ENCODE measurements around the gene HEYL.

Gene HEYL

DNA sequence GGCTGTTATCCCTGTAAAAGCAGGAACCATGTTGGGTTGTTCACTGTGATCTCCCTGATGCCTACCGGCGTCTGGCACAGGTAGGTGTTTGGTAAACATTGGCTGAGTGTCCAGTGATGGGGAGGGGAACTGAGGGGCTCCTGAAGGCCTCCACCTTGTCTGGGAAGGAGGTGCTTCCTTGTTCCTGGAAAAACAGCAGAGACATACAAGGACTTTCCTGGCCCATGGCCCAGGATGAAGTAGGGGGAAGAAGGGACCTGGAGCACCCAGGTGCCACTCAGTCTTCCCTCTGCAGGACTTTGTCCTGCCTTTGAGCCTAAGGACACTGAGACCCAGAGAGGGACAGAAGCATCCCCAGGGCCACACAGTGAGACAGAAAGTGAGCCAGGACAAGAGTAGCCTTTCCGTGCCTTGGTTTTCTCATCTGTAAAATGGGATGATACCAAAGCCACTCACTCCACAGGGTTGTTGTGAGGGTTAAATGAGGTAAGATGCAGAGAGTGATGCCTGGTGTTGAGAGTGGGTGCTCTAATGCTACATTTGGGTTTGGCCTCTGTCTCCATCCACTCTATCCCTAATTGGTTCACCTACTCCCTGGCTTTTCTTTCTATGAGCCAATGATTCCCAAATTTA, 6.1 kb upstream of the HEYL start:
- H3K36me3 Mint-ChIP-seq (ENCODE audit: low read depth), result no peaks in the 10 kb centered on the region
- no peak for DNase-seq
- H3K27ac Mint-ChIP-seq, result peak overlapping the region; percentile 77
- peaks cover 9% of the 10 kb centered on the region for H3K27me3 Mint-ChIP-seq (ENCODE audit: low read depth, poor library complexity)
- no peak for TF ChIP-seq CTCF (IDR thresholded peaks at IDR 0.05)
- peaks cover 51% of the 10 kb centered on the region for H3K4me1 Mint-ChIP-seq
- no peak overlapping the region for H3K4me3 Mint-ChIP-seq
- H3K9me3 Mint-ChIP-seq, result no peaks in the 10 kb centered on the region

DNA sequence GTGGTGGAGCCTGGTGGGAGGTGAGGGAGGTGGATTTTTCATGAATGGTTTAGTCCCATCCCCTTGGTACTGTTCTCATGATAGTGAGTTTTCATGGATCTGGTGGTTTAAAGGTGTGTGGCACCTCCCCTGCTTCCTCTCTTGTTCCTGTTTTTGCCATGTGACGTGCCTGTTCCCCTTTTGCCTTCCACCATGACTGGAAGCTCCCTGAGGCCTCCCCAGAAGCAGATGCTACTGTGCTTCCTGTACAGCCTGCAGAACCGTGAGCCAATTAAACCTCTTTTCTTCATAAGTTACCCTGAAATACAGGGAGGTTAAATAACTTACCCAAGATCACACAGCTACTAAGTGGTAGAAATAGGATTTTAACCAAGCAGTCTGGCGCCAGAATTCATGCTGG, 4.3 kb upstream of the HEYL start:
- Mint-ChIP-seq H3K4me3 (no peak overlapping the region), H3K27ac (no peak overlapping the region), H3K4me1 (peaks cover 61% of the 10 kb centered on the region), H3K9me3 (no peaks in the 10 kb centered on the region), H3K36me3 (ENCODE audit: low read depth) (no peaks in the 10 kb centered on the region), H3K27me3 (ENCODE audit: low read depth, poor library complexity) (peaks cover 14% of the 10 kb centered on the region)
- TF ChIP-seq CTCF (IDR thresholded peaks at IDR 0.05), result no peak
- no peak for DNase-seq

GRCh38 chr1:39642796-39643195, 3.4 kb upstream of the HEYL start:
- Mint-ChIP-seq H3K9me3 (no peaks in the 10 kb centered on the region), H3K27ac (no peak overlapping the region), H3K4me3 (no peak overlapping the region), H3K27me3 (ENCODE audit: low read depth, poor library complexity) (peaks cover 13% of the 10 kb centered on the region), H3K36me3 (ENCODE audit: low read depth) (no peaks in the 10 kb centered on the region), H3K4me1 (peaks cover 62% of the 10 kb centered on the region)
- no peak for DNase-seq
- no peak for TF ChIP-seq CTCF (IDR thresholded peaks at IDR 0.05)

DNA sequence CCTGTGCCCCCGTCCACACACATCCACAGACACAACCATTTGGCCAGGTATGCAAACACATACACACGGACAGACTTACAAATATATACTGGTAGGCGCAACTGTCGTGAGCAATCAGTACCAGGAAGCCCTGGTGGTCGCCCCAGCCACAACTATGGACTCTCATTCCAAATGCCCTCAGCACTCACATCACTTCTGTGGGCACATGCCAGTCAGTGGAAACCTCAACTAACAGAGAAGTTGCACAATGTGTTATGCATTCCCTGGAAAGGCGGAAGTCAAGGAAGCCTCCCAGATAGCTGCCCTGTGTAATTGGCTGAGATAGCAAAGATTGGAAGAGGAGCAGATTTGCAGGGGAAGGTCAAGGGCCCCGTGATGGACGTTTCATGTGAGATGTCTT, 1.4 kb upstream of the HEYL start:
- H3K9me3 Mint-ChIP-seq, result no peaks in the 10 kb centered on the region
- peaks cover 15% of the 10 kb centered on the region for H3K27me3 Mint-ChIP-seq (ENCODE audit: low read depth, poor library complexity)
- no peak for TF ChIP-seq CTCF (IDR thresholded peaks at IDR 0.05)
- H3K36me3 Mint-ChIP-seq (ENCODE audit: low read depth), result no peaks in the 10 kb centered on the region
- H3K27ac Mint-ChIP-seq, result no peak overlapping the region
- DNase-seq, result no peak
- no peak overlapping the region for H3K4me3 Mint-ChIP-seq
- H3K4me1 Mint-ChIP-seq, result peaks cover 62% of the 10 kb centered on the region

GRCh38 chr1:39638965-39639304, 508 bp downstream of the HEYL start:
- Mint-ChIP-seq H3K27me3 (ENCODE audit: low read depth, poor library complexity) (peaks cover 12% of the 10 kb centered on the region), H3K9me3 (no peaks in the 10 kb centered on the region), H3K4me3 (peak overlapping the region; percentile 83), H3K36me3 (ENCODE audit: low read depth) (no peaks in the 10 kb centered on the region), H3K4me1 (peaks cover 63% of the 10 kb centered on the region), H3K27ac (no peak overlapping the region)
- TF ChIP-seq CTCF (IDR thresholded peaks at IDR 0.05), result no peak
- DNase-seq, result no peak

GRCh38 chr1:39637361-39637760, 2.1 kb downstream of the HEYL start:
- Mint-ChIP-seq H3K4me1 (peaks cover 67% of the 10 kb centered on the region), H3K9me3 (no peaks in the 10 kb centered on the region), H3K27me3 (ENCODE audit: low read depth, poor library complexity) (peaks cover 12% of the 10 kb centered on the region), H3K27ac (peak overlapping the region; percentile 77), H3K36me3 (ENCODE audit: low read depth) (no peaks in the 10 kb centered on the region), H3K4me3 (peak overlapping the region; percentile 73)
- no peak for DNase-seq
- TF ChIP-seq CTCF (IDR thresholded peaks at IDR 0.05), result no peak

Measured in nephron progenitor cell (in vitro differentiated cells).